T47D (cell line): Measurements from ENCODE around the gene TEX13D.
A peak's percentile ranks its signal among the peaks of the same experiment; 100 is the strongest.

Experiments
- DNase-seq, 2 experiments: peaks; one replicate each; pipeline versions ENCODE4 v3.0.0 to v3.0.0-alpha.2; 2011 to 2012; ENCODE audit warnings: low read depth in 1 of 2, low spot score in 1 of 2
- JUND ChIP-seq: IDR thresholded peaks from 2 replicates; pipeline ENCODE4 v1.6.1; 2012; ENCODE audit warnings: low read depth
- in situ Hi-C: cut with HindIII; loops from 2 replicates; pipeline ENCODE4 v1.10.0; 2016; ENCODE audit warnings: low sequenced_read_pairs, low pct_unique_long_range_greater_than_20kb

The TEX13D gene

GRCh38 chrX:124362761-124363160 lies 30.3 kb downstream of the TEX13D start:
- in situ Hi-C loops: no loop called here
- TF ChIP-seq JUND: no peak
- no peak for DNase-seq

- TF ChIP-seq JUND: no peak
- in situ Hi-C loops: no loop called here
- no peak for DNase-seq
Measured at GRCh38 chrX:124369722-124370121, 37.3 kb downstream of the TEX13D start.

GRCh38 chrX:124373348-124373747 lies 40.9 kb downstream of the TEX13D start:
- in situ Hi-C loops: no loop called here

GRCh38 chrX:124378643-124379042 lies 46.2 kb downstream of the TEX13D start:
- in situ Hi-C loops: no loop called here
- TF ChIP-seq JUND: no peak
- no peak for DNase-seq

More at GRCh38 chrX:124373348-124373747, 40.9 kb downstream of the TEX13D start:
- DNase-seq: no peak
- TF ChIP-seq JUND: no peak

GRCh38 chrX:124383354-124383753 lies 50.9 kb downstream of the TEX13D start:
- no peak for TF ChIP-seq JUND
- in situ Hi-C loops: no loop called here

GRCh38 chrX:124386401-124386800 lies 53.9 kb downstream of the TEX13D start:
- DNase-seq: no peak
- no peak for TF ChIP-seq JUND
- in situ Hi-C loops: no loop called here

More at GRCh38 chrX:124383354-124383753, 50.9 kb downstream of the TEX13D start:
- DNase-seq: peak in 1 of 2 experiments; percentile 19
